BLaER1 treated with 17β-estradiol and CSF1 and Interleukin-3, amounts not matched to agents 10 nM and 100 nM (cell line): ENCODE measurements around the gene PTPRD.
A peak's percentile ranks its signal among the peaks of the same experiment; 100 is the strongest.

Source experiments
- H3K27ac ChIP-seq, 11 experiments: shearing (Covaris generic); formaldehyde crosslinking; 2 replicates each; pipeline ENCODE4 v1.8.1; 2022
- H3K27me3 ChIP-seq, 11 experiments: shearing (Covaris generic); formaldehyde crosslinking; 2 replicates each; pipeline ENCODE4 v1.8.1; 2022
- H3K36me3 ChIP-seq, 11 experiments: shearing (Covaris generic); formaldehyde crosslinking; 2 replicates each; pipeline ENCODE4 v1.8.1; 2022
- H3K4me1 ChIP-seq, 10 experiments: shearing (Covaris generic); formaldehyde crosslinking; 2 replicates each; pipeline ENCODE4 v1.8.1; 2022
- H3K4me2 ChIP-seq, 11 experiments: shearing (Covaris generic); formaldehyde crosslinking; 2 replicates each; pipeline ENCODE4 v1.8.1; 2022
- H3K4me3 ChIP-seq, 10 experiments: shearing (Covaris generic); formaldehyde crosslinking; 2 replicates each; pipeline ENCODE4 v1.8.1; 2022
- H3K9ac ChIP-seq, 11 experiments: shearing (Covaris generic); formaldehyde crosslinking; 2 replicates each; pipeline ENCODE4 v1.8.1; 2022
- H3K9me3 ChIP-seq, 11 experiments: shearing (Covaris generic); formaldehyde crosslinking; replicated peaks in 1 of 11; 2 replicates each; pipeline ENCODE4 v1.8.1; 2022
- H4K20me1 ChIP-seq, 11 experiments: shearing (Covaris generic); formaldehyde crosslinking; 2 replicates each; pipeline ENCODE4 v1.8.1; 2022
- Cebpa-rat ChIP-seq, 11 experiments: shearing (Covaris generic); IDR thresholded peaks; 2 replicates each; pipeline ENCODE4 v1.8.1; 2022

Gene PTPRD

DNA sequence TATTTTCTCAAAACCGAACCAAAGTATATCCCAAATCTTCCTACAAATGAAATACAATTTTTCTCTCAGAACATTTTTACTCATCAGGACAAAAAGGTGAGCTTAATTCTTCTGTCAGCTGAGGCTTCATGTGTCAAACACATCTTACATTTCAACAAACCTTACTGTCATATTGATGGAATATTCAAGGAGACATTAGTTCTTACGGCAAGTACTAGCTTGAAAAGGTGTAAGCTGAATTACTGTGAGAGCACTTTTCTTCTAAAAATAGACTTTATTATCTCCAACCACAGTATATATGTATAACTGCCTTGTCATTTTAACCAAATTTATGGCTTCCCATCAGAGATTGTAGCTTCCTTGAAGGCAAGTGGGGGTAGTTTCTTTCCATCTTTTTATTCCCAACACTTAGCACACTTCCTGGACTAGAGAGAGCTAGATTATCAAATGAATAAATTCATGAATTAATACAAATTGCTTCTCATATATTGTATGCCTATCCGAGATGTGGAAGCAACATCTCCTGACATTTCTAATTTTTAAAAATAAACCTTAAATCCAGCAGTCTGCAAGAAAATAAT is 1990.5 kb downstream of the PTPRD start:
- Histone ChIP-seq H3K4me2 (no peak overlapping the region), H3K27me3 (no peaks in the 10 kb centered on the region), H3K9me3 (no peaks in the 10 kb centered on the region), H3K4me1 (no peaks in the 10 kb centered on the region), H3K9ac (no peak overlapping the region), H4K20me1 (no peaks in the 10 kb centered on the region), H3K27ac (no peak overlapping the region), H3K36me3 (no peaks in the 10 kb centered on the region), H3K4me3 (no peak overlapping the region)
- TF ChIP-seq Cebpa-rat (IDR thresholded peaks at IDR 0.05) = no peak

DNA sequence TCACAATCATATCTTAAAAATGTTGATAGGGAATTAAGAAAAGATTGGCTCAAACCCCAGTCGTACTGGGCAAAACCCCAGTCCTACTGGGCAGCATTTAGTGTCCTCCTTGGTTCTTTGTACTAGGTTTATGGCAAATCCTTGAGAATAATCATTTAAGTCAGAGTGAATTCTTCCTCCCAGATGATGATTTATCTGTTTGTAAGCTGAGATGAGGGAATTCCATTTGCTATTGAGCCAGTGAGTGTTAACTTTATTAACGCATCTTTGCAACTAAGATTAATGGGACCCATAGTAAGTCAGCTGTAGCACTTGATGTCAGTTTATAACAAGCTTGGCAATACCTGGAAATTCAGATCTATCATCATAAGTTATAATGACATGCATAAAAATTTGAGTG is 1991.4 kb downstream of the PTPRD start:
- Histone ChIP-seq H3K27me3 (no peaks in the 10 kb centered on the region), H3K4me3 (no peak overlapping the region), H3K36me3 (no peaks in the 10 kb centered on the region), H3K9me3 (no peaks in the 10 kb centered on the region), H3K4me2 (no peak overlapping the region), H3K4me1 (no peaks in the 10 kb centered on the region), H3K27ac (no peak overlapping the region), H3K9ac (no peak overlapping the region), H4K20me1 (no peaks in the 10 kb centered on the region)
- no peak for TF ChIP-seq Cebpa-rat (IDR thresholded peaks at IDR 0.05)

DNA sequence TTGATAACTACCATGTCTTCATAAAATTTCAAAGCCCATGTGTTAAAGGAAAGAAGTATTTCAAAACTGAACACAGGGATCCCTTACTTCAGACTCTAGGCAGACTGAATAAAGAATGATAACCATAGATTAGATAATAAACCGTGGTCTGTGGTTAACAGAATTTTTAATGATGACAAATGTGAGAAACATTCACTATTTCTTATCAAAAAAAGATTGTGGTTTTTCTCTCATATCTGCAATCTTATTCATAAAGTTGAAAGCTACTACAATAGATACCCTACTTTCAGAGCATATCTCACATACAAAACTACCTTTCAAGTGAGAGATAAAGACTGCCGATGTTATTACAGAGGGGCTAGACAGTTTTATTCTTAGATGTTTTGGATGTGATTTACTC is 1996.4 kb downstream of the PTPRD start:
- no peaks in the 10 kb centered on the region for H3K36me3 ChIP-seq
- H3K9me3 ChIP-seq = no peaks in the 10 kb centered on the region
- H3K27me3 ChIP-seq = no peaks in the 10 kb centered on the region
- no peak for TF ChIP-seq Cebpa-rat (IDR thresholded peaks at IDR 0.05)
- H3K9ac ChIP-seq = no peak overlapping the region
- peaks cover 0 to 4% (median 0%) of the 10 kb centered on the region in 10 experiments; a peak in 1 of 20 replicates for H3K4me1 ChIP-seq
- H3K27ac ChIP-seq = no peak overlapping the region
- no peaks in the 10 kb centered on the region for H4K20me1 ChIP-seq
- no peak overlapping the region for H3K4me3 ChIP-seq
- no peak overlapping the region for H3K4me2 ChIP-seq

DNA sequence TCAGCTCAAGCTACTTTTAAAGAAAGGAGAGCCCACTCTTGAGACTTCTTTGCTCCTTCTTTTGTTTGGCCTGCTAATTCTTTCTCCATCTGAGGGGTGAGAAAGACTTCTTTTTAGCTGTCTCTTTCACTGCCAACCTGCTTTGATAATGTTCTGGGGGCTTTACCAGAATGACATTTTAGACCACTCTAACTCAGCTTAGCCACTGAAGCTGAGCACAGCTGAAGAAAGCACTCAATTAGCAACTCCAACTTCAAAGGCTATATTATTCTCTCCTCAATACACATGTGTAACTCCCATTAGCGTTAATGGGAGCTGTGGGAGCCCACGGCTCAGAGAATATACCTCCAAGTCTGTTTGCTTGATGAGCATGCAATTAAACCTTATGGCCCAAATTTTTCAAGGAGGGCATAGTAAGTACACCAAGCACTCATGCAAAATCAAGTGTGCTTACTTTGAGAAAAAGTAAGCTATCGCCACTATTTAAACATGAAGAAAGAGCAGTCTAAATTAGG is 1997.8 kb downstream of the PTPRD start:
- no peaks in the 10 kb centered on the region for H3K27me3 ChIP-seq
- no peaks in the 10 kb centered on the region for H3K9me3 ChIP-seq
- H4K20me1 ChIP-seq = no peaks in the 10 kb centered on the region
- no peak overlapping the region for H3K4me3 ChIP-seq
- H3K4me2 ChIP-seq = no peak overlapping the region
- no peaks in the 10 kb centered on the region for H3K36me3 ChIP-seq
- H3K27ac ChIP-seq = no peak overlapping the region
- H3K9ac ChIP-seq = no peak overlapping the region
- no peak for TF ChIP-seq Cebpa-rat (IDR thresholded peaks at IDR 0.05)
- peaks cover 0 to 4% (median 0%) of the 10 kb centered on the region in 10 experiments; a peak in 1 of 20 replicates for H3K4me1 ChIP-seq

DNA sequence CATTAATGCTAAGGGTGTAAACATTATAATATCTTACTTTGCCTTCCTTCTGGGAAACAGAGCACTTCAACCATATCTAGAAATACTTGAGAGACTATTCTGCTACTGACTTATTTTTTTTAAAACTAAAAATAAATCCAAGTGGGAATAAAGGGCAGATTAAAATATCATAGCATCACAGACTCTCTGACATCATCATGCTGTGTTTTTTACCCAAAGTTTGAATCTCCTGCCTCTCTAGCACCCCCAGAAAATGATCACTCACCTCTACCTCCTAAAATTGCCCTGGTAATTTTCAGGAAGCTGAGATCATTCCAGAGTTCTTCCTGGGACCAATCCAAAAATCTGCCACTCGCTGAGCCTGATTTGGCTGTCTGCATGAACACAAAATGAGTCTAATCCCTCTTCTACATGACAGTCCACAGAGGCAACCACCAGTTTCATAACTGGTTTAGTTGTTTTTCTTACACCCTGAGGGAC is 1999.4 kb downstream of the PTPRD start:
- H3K9ac ChIP-seq = no peak overlapping the region
- H3K27ac ChIP-seq = no peak overlapping the region
- TF ChIP-seq Cebpa-rat (IDR thresholded peaks at IDR 0.05) = no peak
- H3K4me3 ChIP-seq = no peak overlapping the region
- H3K4me2 ChIP-seq = no peak overlapping the region
- no peaks in the 10 kb centered on the region for H3K36me3 ChIP-seq
- no peaks in the 10 kb centered on the region for H3K27me3 ChIP-seq
- peaks cover 0 to 4% (median 0%) of the 10 kb centered on the region in 10 experiments; a peak in 1 of 20 replicates for H3K4me1 ChIP-seq
- no peaks in the 10 kb centered on the region for H4K20me1 ChIP-seq
- H3K9me3 ChIP-seq = no peaks in the 10 kb centered on the region

DNA sequence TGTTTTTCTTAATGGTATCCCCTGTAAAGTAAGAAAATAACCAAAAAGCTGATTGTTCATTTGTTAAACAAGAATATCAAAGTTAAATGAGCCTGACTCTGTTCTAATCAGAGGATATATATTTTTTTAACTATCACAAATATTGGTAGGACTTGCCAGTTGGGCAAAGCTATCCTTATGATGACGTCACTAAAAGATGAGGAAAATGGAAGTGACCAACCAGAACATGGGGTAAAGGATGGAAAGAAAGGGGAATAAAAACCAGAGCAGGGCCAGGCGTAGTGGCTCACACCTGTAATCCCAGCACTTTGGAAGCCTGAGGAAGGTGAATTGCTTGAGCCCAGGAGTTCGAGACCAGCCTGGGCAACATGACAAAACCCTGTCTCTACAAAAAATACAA is 2001.6 kb downstream of the PTPRD start:
- H3K9me3 ChIP-seq = no peaks in the 10 kb centered on the region
- H4K20me1 ChIP-seq = no peaks in the 10 kb centered on the region
- no peak for TF ChIP-seq Cebpa-rat (IDR thresholded peaks at IDR 0.05)
- H3K27ac ChIP-seq = no peak overlapping the region
- no peaks in the 10 kb centered on the region for H3K36me3 ChIP-seq
- H3K4me1 ChIP-seq = peaks cover 0 to 3% (median 0%) of the 10 kb centered on the region in 10 experiments; a peak in 1 of 20 replicates
- no peaks in the 10 kb centered on the region for H3K27me3 ChIP-seq
- H3K9ac ChIP-seq = no peak overlapping the region
- no peak overlapping the region for H3K4me2 ChIP-seq
- H3K4me3 ChIP-seq = no peak overlapping the region

DNA sequence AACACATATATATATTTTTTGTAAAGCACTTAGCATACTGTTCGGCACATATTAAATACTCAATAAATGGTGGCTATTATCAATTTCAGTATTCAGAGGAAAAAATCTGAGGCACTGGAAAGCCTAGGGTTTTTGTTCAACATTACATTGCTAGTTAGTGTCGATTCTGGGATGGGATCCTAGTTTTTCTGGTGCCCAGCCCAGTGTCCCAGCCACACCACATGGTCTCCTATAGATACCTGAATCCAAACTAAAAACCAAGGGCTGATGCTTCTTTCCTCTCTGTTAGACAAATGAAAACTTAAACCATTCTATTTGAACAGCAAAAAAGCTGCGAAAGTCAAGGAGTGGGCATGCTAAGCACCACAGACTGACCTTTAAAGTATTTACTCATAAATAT is 2002.5 kb downstream of the PTPRD start:
- Histone ChIP-seq H3K4me2 (no peak overlapping the region), H3K36me3 (no peaks in the 10 kb centered on the region), H3K27ac (no peak overlapping the region), H3K9ac (no peak overlapping the region), H3K27me3 (no peaks in the 10 kb centered on the region), H3K9me3 (no peaks in the 10 kb centered on the region), H3K4me1 (no peaks in the 10 kb centered on the region), H3K4me3 (no peak overlapping the region), H4K20me1 (no peaks in the 10 kb centered on the region)
- TF ChIP-seq Cebpa-rat (IDR thresholded peaks at IDR 0.05) = no peak

DNA sequence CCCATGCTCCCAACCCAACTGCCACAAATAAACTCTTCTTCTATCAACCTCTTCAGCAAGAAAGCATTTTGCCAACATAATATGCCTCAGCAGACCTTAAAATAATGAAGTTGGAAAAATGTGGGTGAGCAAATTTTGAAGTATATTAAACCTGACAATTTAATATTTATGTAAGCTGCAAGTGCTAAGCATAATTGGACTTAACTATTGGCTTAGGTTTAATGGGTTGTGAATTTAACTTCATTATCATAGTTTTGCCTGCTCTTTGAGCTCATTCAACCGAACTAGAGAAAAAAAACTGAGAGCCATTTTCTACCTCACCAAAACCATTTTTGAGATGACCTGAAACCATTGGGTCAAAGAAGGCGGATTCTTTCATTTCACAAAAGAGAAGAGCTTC is 2007.7 kb downstream of the PTPRD start:
- Histone ChIP-seq H3K9me3 (peaks cover 0 to 4% (median 0%) of the 10 kb centered on the region in 11 experiments; a peak in 3 of 22 replicates), H3K4me3 (no peak overlapping the region), H3K9ac (no peak overlapping the region), H4K20me1 (no peaks in the 10 kb centered on the region), H3K27me3 (no peaks in the 10 kb centered on the region), H3K27ac (no peak overlapping the region), H3K4me2 (no peak overlapping the region), H3K4me1 (no peaks in the 10 kb centered on the region), H3K36me3 (no peaks in the 10 kb centered on the region)
- no peak for TF ChIP-seq Cebpa-rat (IDR thresholded peaks at IDR 0.05)

DNA sequence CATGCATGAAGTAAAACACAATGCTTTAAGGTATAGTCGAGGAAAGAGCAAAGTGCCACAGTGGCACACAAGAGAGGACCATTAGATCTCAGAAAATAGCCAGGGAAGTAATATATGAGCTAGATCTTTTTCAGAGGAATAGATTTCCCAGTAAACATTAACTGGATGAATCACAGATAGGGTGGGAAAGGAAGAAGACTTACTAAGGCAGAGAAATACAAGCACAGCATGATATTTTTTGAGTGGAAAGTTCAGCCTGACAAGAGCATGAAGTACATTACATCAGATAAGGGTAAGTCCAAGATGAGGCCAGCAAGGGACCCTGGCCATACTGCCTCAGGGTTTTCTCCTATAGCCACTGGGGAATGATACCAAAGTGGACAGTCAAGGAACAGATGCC is 2008.6 kb downstream of the PTPRD start:
- H3K9ac ChIP-seq = no peak overlapping the region

More for the DNA sequence above, 2008.6 kb downstream of the PTPRD start:
- Histone ChIP-seq H3K27me3 (no peaks in the 10 kb centered on the region), H3K36me3 (no peaks in the 10 kb centered on the region), H3K9me3 (peaks cover 0 to 10% (median 3%) of the 10 kb centered on the region in 11 experiments; a peak in 3 of 22 replicates), H3K27ac (no peak overlapping the region), H3K4me1 (no peaks in the 10 kb centered on the region), H4K20me1 (no peaks in the 10 kb centered on the region), H3K4me2 (peak overlapping the region in 1 of 11 experiments; percentile 19; a peak in 1 of 22 replicates), H3K4me3 (no peak overlapping the region)
- no peak for TF ChIP-seq Cebpa-rat (IDR thresholded peaks at IDR 0.05)
